ENCODE measurements around the gene PLPP4.
A peak's percentile ranks its signal among the peaks of the same experiment; 100 is the strongest.

Gene PLPP4

GRCh38 chr10:120456626-120457430, at the start of gene PLPP4:
Gene PLPP4, plus strand, starts transcription at chr10:120457227. Its CDS starts 79 bp downstream, at chr10:120457306.
- DNase-seq, result peak in 33 of 58 donors; percentile 8 to 75 (median 40)

- no peak for DNase-seq
These were observed 47.2 kb upstream of the PLPP4 start for GRCh38 chr10:120409816-120410215.

GRCh38 chr10:120414946-120415345, 42.1 kb upstream of the PLPP4 start:
- no peak for DNase-seq

GRCh38 chr10:120415709-120416330, 41.2 kb upstream of the PLPP4 start:
- no peak for DNase-seq

DNA sequence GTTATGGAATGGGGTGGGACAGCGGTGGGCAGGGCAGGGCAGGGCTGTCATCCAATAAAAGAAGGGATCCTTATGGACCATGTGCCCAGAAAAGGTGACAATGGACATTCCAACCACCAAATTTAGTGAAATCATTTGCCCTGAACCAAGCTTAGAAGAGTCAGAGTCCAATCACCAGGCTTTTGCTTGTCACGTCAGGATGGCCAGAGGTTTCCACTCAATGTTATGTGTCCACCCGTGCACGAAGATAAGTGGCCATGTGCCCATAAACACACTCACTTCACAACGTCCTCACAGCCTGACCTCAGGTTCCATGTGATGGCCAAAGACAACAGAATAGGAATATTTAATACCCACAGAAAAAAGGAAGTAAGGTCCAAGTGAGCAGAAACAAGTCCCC, 36.6 kb upstream of the PLPP4 start:
- DNase-seq, result no peak

DNA sequence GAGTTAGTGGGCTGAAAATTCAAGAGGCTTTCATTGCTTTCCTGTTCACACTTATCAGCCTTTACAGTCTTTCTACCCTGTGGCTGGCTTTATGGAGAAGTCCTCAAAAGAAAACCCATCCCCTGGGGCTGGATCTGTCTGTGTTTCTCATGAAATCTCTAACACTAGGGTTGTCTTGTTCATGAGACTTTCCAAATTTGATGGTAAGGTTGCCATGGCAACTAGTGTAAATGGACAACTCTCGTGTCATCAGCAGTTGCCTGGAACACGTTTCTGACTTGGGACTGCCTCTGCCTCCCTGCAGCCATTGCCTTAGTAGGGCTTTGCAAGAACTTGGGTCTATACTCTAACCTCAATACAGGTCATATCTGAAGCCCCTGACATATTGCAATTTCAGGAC, 35.8 kb upstream of the PLPP4 start:
- no peak for DNase-seq

- DNase-seq, result no peak
These were observed 34.6 kb upstream of the PLPP4 start for GRCh38 chr10:120422457-120422856.

- DNase-seq, result peak in 30 of 58 donors; percentile 1 to 44 (median 10)
These were observed 33.4 kb upstream of the PLPP4 start for GRCh38 chr10:120423431-120424197.

GRCh38 chr10:120424198-120424464, 32.9 kb upstream of the PLPP4 start:
- DNase-seq, result no peak

DNA sequence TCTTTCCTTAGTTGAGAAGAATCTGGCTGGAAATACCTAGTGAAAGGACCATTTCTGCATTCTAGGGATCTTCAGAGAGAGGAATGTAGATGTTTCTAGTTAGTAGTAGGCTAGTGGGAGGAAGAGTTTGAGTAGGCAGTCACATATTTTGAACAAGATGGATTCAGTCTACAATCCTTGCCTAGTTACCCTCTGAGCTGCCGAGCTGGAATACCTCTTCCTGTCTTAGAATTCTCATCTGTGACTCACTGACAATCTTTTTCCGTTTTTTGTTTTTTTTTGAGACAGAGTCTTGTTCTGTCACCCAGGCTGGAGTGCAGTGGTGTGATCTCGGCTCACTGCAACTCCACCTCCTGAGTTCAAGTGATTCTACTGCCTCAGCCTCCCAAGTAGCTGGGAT, 30.7 kb upstream of the PLPP4 start:
- no peak for DNase-seq

- no peak for DNase-seq
These were observed 28.3 kb upstream of the PLPP4 start for GRCh38 chr10:120428754-120429153.

GRCh38 chr10:120429395-120429794, 27.6 kb upstream of the PLPP4 start:
- no peak for DNase-seq

DNA sequence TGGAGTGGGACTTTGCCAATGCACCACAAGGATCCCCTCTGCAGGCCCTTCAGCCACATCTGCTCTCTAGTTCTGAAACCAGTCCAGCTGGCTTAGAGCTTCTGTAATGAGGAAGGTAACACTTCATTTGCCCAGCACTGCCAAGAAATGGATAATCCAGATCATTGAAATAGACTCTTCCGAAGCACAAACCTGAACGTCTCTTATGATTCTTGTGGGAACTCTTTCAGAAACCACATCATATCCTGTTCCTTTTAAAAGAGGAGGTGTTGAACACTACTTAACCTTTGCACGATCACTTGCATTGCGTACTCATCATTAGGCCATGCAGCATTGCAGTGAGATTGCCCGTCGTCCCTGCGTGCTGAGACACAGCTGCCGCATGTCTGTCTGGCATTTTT, 25.8 kb upstream of the PLPP4 start:
- no peak for DNase-seq

DNA sequence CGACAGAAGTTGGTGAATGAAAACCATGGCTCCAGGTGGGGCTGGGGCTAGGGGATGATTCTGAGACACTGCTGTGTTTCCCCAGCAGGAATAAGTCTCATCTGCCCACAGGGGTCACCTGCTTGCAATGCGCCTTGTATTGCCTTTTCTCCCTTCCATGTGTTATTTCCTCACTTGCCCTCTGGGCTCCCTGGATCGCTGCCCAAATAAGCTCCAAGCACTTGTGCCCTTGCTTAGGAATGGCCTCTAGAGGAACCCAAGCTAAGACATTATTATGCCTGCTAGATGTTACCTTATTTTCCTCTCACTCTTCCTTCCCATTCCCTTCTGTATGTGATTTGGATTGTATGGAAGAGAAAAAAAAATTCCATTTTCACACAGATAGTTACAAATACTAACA, 24.8 kb upstream of the PLPP4 start:
- DNase-seq, result no peak

GRCh38 chr10:120433141-120433540, 23.9 kb upstream of the PLPP4 start:
- DNase-seq, result no peak

DNA sequence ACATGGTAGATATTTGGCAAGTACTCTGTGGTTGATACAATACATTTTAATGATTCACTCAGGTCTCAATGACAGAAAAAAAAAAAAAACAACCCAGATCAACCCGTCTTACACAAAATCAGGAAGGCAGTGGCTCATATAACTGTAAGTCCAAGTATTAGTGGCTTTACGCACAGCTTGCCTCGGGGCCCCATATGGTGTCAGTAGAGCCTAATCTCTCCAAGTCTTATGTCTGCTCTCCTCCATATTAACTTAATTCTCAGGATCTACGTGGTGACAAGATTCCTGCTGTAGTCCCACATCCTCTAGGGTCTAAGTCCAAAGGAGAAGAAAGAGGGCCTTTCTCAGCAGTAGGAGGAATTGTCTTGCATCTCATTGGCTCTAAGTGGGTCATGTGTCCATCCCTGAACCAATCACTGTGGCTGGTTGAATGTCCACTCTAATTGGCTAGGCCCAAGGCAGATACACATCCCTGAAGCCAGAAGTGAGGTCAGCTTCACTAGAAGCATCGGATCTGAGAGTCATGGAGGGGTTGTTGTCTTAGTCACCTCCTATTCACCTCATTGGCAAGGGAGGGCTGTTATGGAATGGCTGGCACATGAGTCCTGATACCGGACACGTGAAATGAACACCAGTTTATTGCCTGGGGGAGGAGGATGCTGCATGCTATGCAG, 20.5 kb upstream of the PLPP4 start:
- no peak for DNase-seq

DNA sequence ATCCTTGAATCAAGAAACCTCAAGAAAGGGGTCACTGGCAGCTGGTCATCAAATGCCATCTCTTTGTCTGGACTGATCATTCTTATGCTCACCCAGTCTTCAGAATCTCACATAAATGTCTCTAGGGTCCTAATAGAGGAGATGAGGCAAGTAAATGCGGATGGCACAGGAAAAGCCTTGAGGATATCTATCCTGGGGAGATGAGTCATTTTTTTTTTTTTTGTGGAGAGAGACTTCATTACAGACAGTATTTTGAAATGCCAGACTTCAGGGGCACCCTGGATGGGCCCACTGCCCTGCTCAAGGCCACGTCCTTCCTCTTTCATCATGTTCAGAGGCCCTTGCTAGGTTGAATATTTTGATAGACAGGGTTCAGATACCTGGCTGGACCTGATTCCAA, 19.5 kb upstream of the PLPP4 start:
- no peak for DNase-seq

DNA sequence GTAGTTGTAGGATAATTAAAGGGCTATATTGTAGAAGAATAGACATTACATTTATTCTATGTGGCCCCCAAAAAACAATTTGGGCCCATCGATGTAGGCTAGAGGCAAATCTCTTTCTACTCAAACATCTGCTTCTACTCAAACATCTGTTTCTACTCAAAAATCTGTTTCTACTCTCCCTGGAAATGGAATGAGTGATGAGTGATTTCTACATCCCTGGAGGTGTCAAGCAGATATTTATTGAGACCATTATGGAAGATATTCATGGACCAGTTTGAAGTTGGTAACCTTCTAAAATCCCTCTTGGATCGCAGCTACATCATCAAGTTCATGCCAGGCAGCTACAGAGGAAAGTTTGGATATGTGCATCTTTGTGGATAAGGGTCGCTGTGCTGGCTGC, 5.1 kb upstream of the PLPP4 start:
- no peak for DNase-seq

DNA sequence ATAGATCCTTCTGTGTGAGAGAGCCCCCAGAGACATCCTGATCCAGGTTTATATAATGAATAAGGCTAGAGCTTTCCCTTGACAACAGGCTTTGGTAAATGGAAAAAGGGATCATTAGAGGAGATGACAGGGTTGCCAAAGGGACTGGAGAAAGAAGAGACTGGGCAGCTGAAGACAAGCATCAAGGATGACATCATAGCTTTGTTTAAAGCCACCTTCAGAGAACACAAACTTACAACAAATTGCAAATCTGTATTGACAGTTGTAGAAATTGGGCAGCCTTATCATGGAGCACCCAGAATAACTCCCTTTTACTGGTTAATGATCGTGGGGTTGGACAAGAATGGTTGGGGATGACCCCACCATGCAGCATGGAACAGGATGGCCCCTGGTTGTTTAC, 3.7 kb upstream of the PLPP4 start:
- no peak for DNase-seq

GRCh38 chr10:120453886-120454285, 3.1 kb upstream of the PLPP4 start:
- no peak for DNase-seq

GRCh38 chr10:120455004-120455403, 2.0 kb upstream of the PLPP4 start:
- DNase-seq, result peak in 1 of 58 donors; percentile 3

DNA sequence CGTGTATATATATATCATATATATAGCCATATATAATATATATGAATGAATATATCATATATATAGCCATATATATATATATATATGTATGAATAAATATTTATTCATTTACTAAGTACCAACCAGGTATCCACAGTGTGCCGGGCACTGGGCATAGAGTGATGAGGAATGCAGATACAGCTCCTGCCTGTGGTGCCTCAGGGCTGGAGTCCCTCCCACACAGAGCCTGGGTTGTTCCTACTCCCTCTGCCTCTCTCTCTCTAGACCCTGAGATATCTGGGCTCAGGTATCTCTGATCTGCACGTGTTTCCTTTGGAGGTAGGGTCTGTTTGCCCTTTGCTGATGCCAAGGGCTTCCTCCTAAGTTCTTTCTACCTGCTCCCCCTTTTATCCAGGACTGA, 1.4 kb upstream of the PLPP4 start:
- DNase-seq, result no peak
